IMR-90 (cell line): ENCODE data around the gene UBE3C. TPM values are rescaled to one million over a fixed set of nuclear protein-coding genes. Genes with fewer than 3 reads are reported as not detected.

Source experiments
- ATAC-seq: fragments of 200-7000 bp; cut with Tn5 transposase; 2 replicates; pipeline ENCODE4 v1.9.1; 2020; ENCODE audit warnings: low read depth, mild to moderate bottlenecking, moderate library complexity
- BruUV-seq: library from RNA; stranded (reverse); fragments of 400-500 nt; replicated peaks from 2 replicates; lab custom pipeline; 2021; lab: Mats Ljungman, UMichigan
- CTCF ChIA-PET: fragments of 300-600 bp; formaldehyde crosslinking; extraction: SDS; loops from one replicate; lab custom pipeline; 2021; ENCODE audit warnings: antibody characterized with exemption; lab: Yijun Ruan, JAX
- POLR2A ChIA-PET: fragments of 300-600 bp; sonication (Branson Sonifier 250); formaldehyde crosslinking; loops from one replicate; lab custom pipeline; 2022; ENCODE audit warnings: antibody characterized with exemption; ENCODE audit not compliant: unreplicated experiment; lab: Charles Lee
- DNase-seq: peaks from one replicate; pipeline ENCODE4 v3.0.0; 2013
- H2AFZ ChIP-seq: replicated peaks from 2 replicates; pipeline ENCODE3; 2013; ENCODE audit warnings: low read length, mild to moderate bottlenecking; ENCODE audit not compliant: poor library complexity
- H2AK5ac ChIP-seq: 2 replicates; pipeline ENCODE4 v1.6.1; 2013; ENCODE audit warnings: low read depth, low read length, inconsistent platforms
- H2AK9ac ChIP-seq: replicated peaks from 2 replicates; pipeline ENCODE3; 2013; ENCODE audit warnings: mild to moderate bottlenecking, low read depth, low read length, moderate library complexity; ENCODE audit not compliant: poor library complexity
- H2BK120ac ChIP-seq: 2 replicates; pipeline ENCODE4 v1.6.1; 2013; ENCODE audit warnings: low read depth, low read length, inconsistent platforms
- H2BK15ac ChIP-seq: 3 replicates; pipeline ENCODE4 v1.6.1; 2013; ENCODE audit warnings: low read depth, low read length, inconsistent platforms
- H2BK20ac ChIP-seq: 2 replicates; pipeline ENCODE4 v1.6.1; 2013; ENCODE audit warnings: low read depth, mild to moderate bottlenecking, inconsistent platforms, low read length, moderate library complexity
- H2BK5ac ChIP-seq: 2 replicates; pipeline ENCODE4 v1.6.1; 2013; ENCODE audit warnings: mild to moderate bottlenecking, low read depth, low read length, inconsistent platforms; ENCODE audit not compliant: poor library complexity, severe bottlenecking
- H3K14ac ChIP-seq: replicated peaks from 2 replicates; pipeline ENCODE4 v1.6.1; 2013; ENCODE audit warnings: low read depth, low read length, inconsistent platforms
- H3K18ac ChIP-seq: 2 replicates; pipeline ENCODE4 v1.6.1; 2013; ENCODE audit warnings: low read depth, low read length, control low read depth
- H3K23ac ChIP-seq: 2 replicates; pipeline ENCODE4 v1.6.1; 2013; ENCODE audit warnings: low read depth, low read length, inconsistent platforms
- H3K27ac ChIP-seq: 2 replicates; pipeline ENCODE4 v1.5.1; 2013; ENCODE audit warnings: mild to moderate bottlenecking, control low read depth, low read length; ENCODE audit not compliant: insufficient read depth
- H3K27me3 ChIP-seq: 2 replicates; pipeline ENCODE4 v1.6.1; 2013; ENCODE audit warnings: low read length; ENCODE audit not compliant: control insufficient read depth, insufficient read depth
- H3K36me3 ChIP-seq: 2 replicates; pipeline ENCODE4 v1.6.1; 2013; ENCODE audit warnings: low read length, mixed read lengths; ENCODE audit not compliant: control insufficient read depth, insufficient read depth
- H3K4ac ChIP-seq: 2 replicates; pipeline ENCODE4 v1.6.1; 2013; ENCODE audit warnings: low read depth, low read length, inconsistent platforms
- H3K4me1 ChIP-seq: 2 replicates; pipeline ENCODE4 v1.6.1; 2013; ENCODE audit warnings: low read length, mixed read lengths; ENCODE audit not compliant: control insufficient read depth, insufficient read depth
- H3K4me2 ChIP-seq: 2 replicates; pipeline ENCODE4 v1.6.1; 2013; ENCODE audit warnings: low read depth, mild to moderate bottlenecking, control low read depth, low read length, moderate library complexity
- H3K4me3 ChIP-seq: 2 replicates; pipeline ENCODE4 v1.5.1; 2013; ENCODE audit warnings: low read depth, mild to moderate bottlenecking, control low read depth, low read length, moderate library complexity; ENCODE audit not compliant: insufficient read depth
- H3K56ac ChIP-seq: 2 replicates; pipeline ENCODE4 v1.6.1; 2013; ENCODE audit warnings: low read length, inconsistent platforms; ENCODE audit not compliant: insufficient read depth; ENCODE audit errors: extremely low read depth
- H3K79me1 ChIP-seq, 2 experiments: 2 replicates each; pipeline ENCODE4 v1.6.1; 2013; ENCODE audit warnings: low read length in 2 of 2, inconsistent platforms in 1 of 2, low read depth in 1 of 2
- H3K9ac ChIP-seq: 2 replicates; pipeline ENCODE4 v1.6.1; 2013; ENCODE audit warnings: low read depth, low read length, control low read depth
- H3K9me1 ChIP-seq: 2 replicates; pipeline ENCODE4 v1.6.1; 2013; ENCODE audit warnings: low read length, inconsistent platforms; ENCODE audit not compliant: insufficient read depth
- H3K9me3 ChIP-seq: 2 replicates; pipeline ENCODE4 v1.6.1; 2013; ENCODE audit warnings: low read length; ENCODE audit not compliant: control insufficient read depth, insufficient read depth
- H4K20me1 ChIP-seq: 2 replicates; pipeline ENCODE4 v1.6.1; 2013; ENCODE audit warnings: low read length, inconsistent platforms; ENCODE audit not compliant: insufficient read depth
- H4K5ac ChIP-seq: 2 replicates; pipeline ENCODE4 v1.6.1; 2013; ENCODE audit warnings: mild to moderate bottlenecking, low read depth, low read length, control low read depth
- H4K8ac ChIP-seq, 2 experiments: 2 replicates each; pipeline ENCODE4 v1.6.1; 2013; ENCODE audit warnings: low read depth in 2 of 2, low read length in 2 of 2, control low read depth in 1 of 2, inconsistent platforms in 1 of 2
- H4K91ac ChIP-seq: 2 replicates; pipeline ENCODE4 v1.6.1; 2013; ENCODE audit warnings: low read depth, low read length, inconsistent platforms; ENCODE audit not compliant: insufficient read depth
- CTCF ChIP-seq: conservative IDR thresholded peaks from 2 replicates; pipeline ENCODE4 v1.5.1; 2012; ENCODE audit warnings: mild to moderate bottlenecking, low read depth, low read length, improper control_type of control experiment
- MAZ ChIP-seq: IDR thresholded peaks from 2 replicates; pipeline ENCODE4 v1.6.1; 2012; ENCODE audit warnings: low read depth, mild to moderate bottlenecking, low read length, improper control_type of control experiment, moderate library complexity, borderline replicate concordance
- MXI1 ChIP-seq: IDR thresholded peaks from 2 replicates; pipeline ENCODE4 v1.6.1; 2012; ENCODE audit warnings: low read depth, mild to moderate bottlenecking, low read length, moderate library complexity, borderline replicate concordance
- NFE2L2 ChIP-seq: fragments of 150-350 bp; IDR thresholded peaks from 2 replicates; pipeline ENCODE4 v1.6.1; 2016; ENCODE audit warnings: low read depth, mild to moderate bottlenecking, low read length
- POLR2A ChIP-seq: IDR thresholded peaks from 2 replicates; pipeline ENCODE4 v1.6.1; 2012; ENCODE audit warnings: mild to moderate bottlenecking, low read depth, low read length
- RCOR1 ChIP-seq: IDR thresholded peaks from 2 replicates; pipeline ENCODE4 v1.6.1; 2012; ENCODE audit warnings: mild to moderate bottlenecking, low read length, improper control_type of control experiment; ENCODE audit not compliant: insufficient replicate concordance
- RFX5 ChIP-seq: IDR thresholded peaks from 2 replicates; pipeline ENCODE4 v1.8.0; 2012; ENCODE audit warnings: low read depth, mild to moderate bottlenecking, low read length, moderate library complexity
- WGBS, 2 experiments: methylation state at CpG; one replicate each; pipeline versions ENCODE4 v1.1.5 to v1.1.7; 2013; ENCODE audit warnings: missing lambda C conversion rate in 2 of 2; ENCODE audit not compliant: insufficient read length in 1 of 2; ENCODE audit errors: extremely low coverage in 2 of 2; 5-methylcytosine and 5-hydroxymethylcytosine counted together
- dilution Hi-C: fragments of 300-500 bp; cut with HindIII; formaldehyde crosslinking; loops from one replicate; pipeline ENCODE4 v1.14.3; 2018; ENCODE audit warnings: low sequenced_read_pairs; ENCODE audit not compliant: unreplicated experiment
- in situ Hi-C: fragments of 300-500 bp; cut with MboI; formaldehyde crosslinking; loops from 3 replicates; pipeline ENCODE4 v1.14.3; 2019; ENCODE audit warnings: low sequenced_read_pairs, inconsistent platforms, mixed read lengths
- intact Hi-C: fragments of 100-400 bp; cut with micrococcal nuclease; formaldehyde crosslinking; loops from 2 replicates; pipeline ENCODE4 v1.10.0; 2022
- polyA plus RNA-seq, 3 experiments: library from polyadenylated mRNA; depleted of rRNA; stranded (reverse); fragments of >200 nt; gene quantifications; 2 replicates each; pipeline ENCODE4 v1.2.3, GENCODE V29; 2012; ENCODE audit warnings: low replicate concordance in 1 of 3
- total RNA-seq: library from RNA; depleted of rRNA; stranded (reverse); fragments of >200 nt; gene quantifications from 2 replicates; pipeline ENCODE4 v1.2.3, GENCODE V29; 2012
- TF ChIP-seq, protein P1 (sequence below): fragments of 150-350 bp; IDR thresholded peaks from 2 replicates; pipeline ENCODE4 v1.6.1; 2016; ENCODE audit warnings: low read depth, mild to moderate bottlenecking, low read length, moderate library complexity, borderline replicate concordance

Gene UBE3C
- total and polyA plus RNA-seq, 2 of the 4 experiments (the other 2 are of a cell fraction) = 43.0 to 60.6 TPM

GRCh38 chr7:157143788-157144187, 5.1 kb downstream of the UBE3C start:
- no peak overlapping the region for H3K9ac ChIP-seq
- intact Hi-C loops = no loop called here
- H2BK20ac ChIP-seq = no peak overlapping the region
- peaks cover 91% of the 10 kb centered on the region for H4K20me1 ChIP-seq
- peaks cover 11% of the 10 kb centered on the region for H3K4me1 ChIP-seq
- H4K91ac ChIP-seq = no peak overlapping the region
- H3K36me3 ChIP-seq = peaks cover 16% of the 10 kb centered on the region
- H3K4me2 ChIP-seq = no peak overlapping the region
- no peak overlapping the region for H4K5ac ChIP-seq
- no peaks in the 10 kb centered on the region for H3K27me3 ChIP-seq
- in situ Hi-C loops = loop anchor here (25.0 kb wide), 2 partner anchors 181 to 506 kb away; partner anchors contain the start of gene RNF32
- DNase-seq (no peak), ATAC-seq (no peak)
- H3K14ac ChIP-seq = no peak overlapping the region
- ChIA-PET CTCF (no interaction called here), POLR2A (no interaction called here)
- no TSS peak for BruUV-seq
- H2BK120ac ChIP-seq = no peak overlapping the region
- H3K4ac ChIP-seq = no peak overlapping the region
- H3K4me3 ChIP-seq = no peak overlapping the region
- dilution Hi-C loops = no loop called here
- TF ChIP-seq POLR2A = no peak
- no peak for TF ChIP-seq RFX5
- TF ChIP-seq, protein P1, sequence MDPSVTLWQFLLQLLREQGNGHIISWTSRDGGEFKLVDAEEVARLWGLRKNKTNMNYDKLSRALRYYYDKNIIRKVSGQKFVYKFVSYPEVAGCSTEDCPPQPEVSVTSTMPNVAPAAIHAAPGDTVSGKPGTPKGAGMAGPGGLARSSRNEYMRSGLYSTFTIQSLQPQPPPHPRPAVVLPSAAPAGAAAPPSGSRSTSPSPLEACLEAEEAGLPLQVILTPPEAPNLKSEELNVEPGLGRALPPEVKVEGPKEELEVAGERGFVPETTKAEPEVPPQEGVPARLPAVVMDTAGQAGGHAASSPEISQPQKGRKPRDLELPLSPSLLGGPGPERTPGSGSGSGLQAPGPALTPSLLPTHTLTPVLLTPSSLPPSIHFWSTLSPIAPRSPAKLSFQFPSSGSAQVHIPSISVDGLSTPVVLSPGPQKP = no peak
- TF ChIP-seq MAZ = no peak
- no peak for TF ChIP-seq NFE2L2
- no peak for TF ChIP-seq CTCF
- no peak for TF ChIP-seq RCOR1
- TF ChIP-seq MXI1 = no peak
- peaks cover 25% of the 10 kb centered on the region for H3K9me1 ChIP-seq
- H2AK5ac ChIP-seq = no peak overlapping the region
- H3K27ac ChIP-seq = no peak overlapping the region
- 92% methylated on average over 3 of the region's 8 CpGs; no CpG with 5 or more reads in 1 of the 2 experiments for WGBS, 2 experiments
- no peaks in the 10 kb centered on the region for H3K9me3 ChIP-seq
- no peak overlapping the region for H4K8ac ChIP-seq
- H2AK9ac ChIP-seq = no peak overlapping the region
- peaks cover 0 to 58% of the 10 kb centered on the region in 2 experiments; a peak in 3 of 4 replicates for H3K79me1 ChIP-seq
- H3K23ac ChIP-seq = no peak overlapping the region
- no peak overlapping the region for H3K56ac ChIP-seq
- H2BK5ac ChIP-seq = no peak overlapping the region
- H2BK15ac ChIP-seq = no peak overlapping the region
- no peak overlapping the region for H2AFZ ChIP-seq
- no peak overlapping the region for H3K18ac ChIP-seq
